ENCODE measurements around the gene CCDC50. TPM values are rescaled to one million over a fixed set of nuclear protein-coding genes. Genes with fewer than 3 reads are reported as not detected.

CCDC50 gene
- total and polyA plus RNA-seq, 2 of the 8 experiments (the other 6 are each of a cell fraction or from before 2014, with no cell fraction given) = 7.3 to 19.2 TPM

DNA sequence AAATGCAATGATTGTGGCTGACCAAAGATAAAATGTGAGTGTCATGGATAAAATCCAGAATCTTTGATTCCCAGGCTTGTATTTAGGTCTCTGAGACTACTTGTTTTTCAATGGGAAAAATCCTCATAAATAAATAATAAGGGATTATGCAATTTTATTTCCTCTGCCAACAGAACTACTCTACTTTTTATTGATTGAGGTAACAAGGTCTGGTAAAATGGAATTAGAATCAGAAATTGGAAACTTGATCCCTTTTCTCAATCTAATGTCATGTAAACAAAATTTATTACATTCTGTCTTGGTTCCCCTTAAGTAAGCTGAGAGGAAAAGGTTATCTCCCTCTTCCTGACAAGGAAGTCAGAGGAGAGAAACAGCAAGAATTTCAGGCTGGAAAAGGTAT is 48.3 kb upstream of the CCDC50 start:
- no peak overlapping the region for H4K5ac ChIP-seq (ENCODE audit: insufficient read length, low read depth, low read length)
- H3K14ac ChIP-seq (ENCODE audit: insufficient read length) = no peak overlapping the region
- DNase-seq (ENCODE audit: low read depth in 1 of 2, low spot score in 2 of 2) = no peak

More for the DNA sequence above, 48.3 kb upstream of the CCDC50 start:
- no peak for TF ChIP-seq CREB1 (IDR thresholded peaks at IDR 0.05)
- TF ChIP-seq SIRT6 (IDR thresholded peaks at IDR 0.05; ENCODE audit: low read length) = no peak
- TF ChIP-seq CHD1 (IDR thresholded peaks at IDR 0.05; ENCODE audit: low read depth, low read length) = no peak
- TF ChIP-seq FOSL1 (IDR thresholded peaks at IDR 0.05; ENCODE audit: insufficient read depth, low read depth, low read length) = no peak
- no peak for TF ChIP-seq TEAD4 (IDR thresholded peaks at IDR 0.05; ENCODE audit: low read depth, low read length)
- no peak overlapping the region for H2AK5ac ChIP-seq (ENCODE audit: low read depth, low read length)
- no peak overlapping the region for H3K18ac ChIP-seq (ENCODE audit: extremely low read depth, low read length)
- no peak overlapping the region for H3K4me3 ChIP-seq (ENCODE audit: extremely low read depth in 1 of 4, insufficient read depth in 2 of 4, low read depth in 3 of 4, low read length in 4 of 4)
- H3K79me2 ChIP-seq (ENCODE audit: control insufficient read depth in 1 of 2, insufficient read depth in 2 of 2, low read length in 2 of 2) = no peaks in the 10 kb centered on the region
- no peaks in the 10 kb centered on the region for H3K27me3 ChIP-seq (replicated peaks in 1 of 4; ENCODE audit: control insufficient read depth in 3 of 4, extremely low read depth in 1 of 4, insufficient read depth in 3 of 4, low read length in 3 of 4)
- H2BK20ac ChIP-seq (ENCODE audit: low read length) = no peak overlapping the region
- H3K36me3 ChIP-seq (ENCODE audit: control insufficient read depth in 2 of 4, insufficient read depth in 4 of 4, low read length in 3 of 4) = no peaks in the 10 kb centered on the region
- no peaks in the 10 kb centered on the region for H3K79me1 ChIP-seq (ENCODE audit: low read depth, low read length)
- H4K91ac ChIP-seq (replicated peaks; ENCODE audit: insufficient read length, low read length) = no peak overlapping the region
- H3K4ac ChIP-seq (replicated peaks; ENCODE audit: insufficient read length, low read depth, low read length) = no peak overlapping the region
- no peak for FAIRE-seq
- no peak overlapping the region for H2BK12ac ChIP-seq (ENCODE audit: low read depth, low read length)
- no peak overlapping the region for H2BK15ac ChIP-seq (ENCODE audit: low read length)
- no peak overlapping the region for H3K9ac ChIP-seq (replicated peaks in 1 of 4; ENCODE audit: extremely low read depth in 1 of 4, low read depth in 3 of 4, low read length in 3 of 4)
- no peaks in the 10 kb centered on the region for H3K9me3 ChIP-seq (ENCODE audit: insufficient read depth in 2 of 2, low read depth in 1 of 2, low read length in 1 of 2)
- no peaks in the 10 kb centered on the region for H3K23me2 ChIP-seq (ENCODE audit: low read depth, low read length)
- no peak overlapping the region for H2BK5ac ChIP-seq (ENCODE audit: low read depth, low read length)
- H3K4me2 ChIP-seq (ENCODE audit: insufficient read depth in 1 of 2, low read depth in 2 of 2, low read length in 2 of 2) = no peak overlapping the region
- no peak overlapping the region for H4K8ac ChIP-seq (ENCODE audit: extremely low read depth, insufficient read depth, low read length)
- no peaks in the 10 kb centered on the region for H4K20me1 ChIP-seq (replicated peaks in 1 of 2; ENCODE audit: control insufficient read depth in 1 of 2, insufficient read depth in 2 of 2, low read length in 2 of 2)
- no peak overlapping the region for H3K23ac ChIP-seq (ENCODE audit: insufficient read length)
- H3K4me1 ChIP-seq (replicated peaks in 1 of 4; ENCODE audit: control insufficient read depth in 3 of 4, insufficient read depth in 4 of 4, low read length in 3 of 4) = no peaks in the 10 kb centered on the region
- no peak overlapping the region for H2BK120ac ChIP-seq (replicated peaks; ENCODE audit: low read depth, low read length)
- no peak overlapping the region for H3K27ac ChIP-seq (ENCODE audit: low read depth, low read length)
- ChIA-PET CTCF (ENCODE audit: partially characterized antibody) (no interaction called here), POLR2A (ENCODE audit: partially characterized antibody) (no interaction called here)
- no peak overlapping the region for H3K56ac ChIP-seq (replicated peaks; ENCODE audit: insufficient read length, low read depth, low read length)
- H2AFZ ChIP-seq (ENCODE audit: low read length) = no peak overlapping the region

Measured in H1 (cell line).